ENCODE results near the gene PRDM13.

DNA sequence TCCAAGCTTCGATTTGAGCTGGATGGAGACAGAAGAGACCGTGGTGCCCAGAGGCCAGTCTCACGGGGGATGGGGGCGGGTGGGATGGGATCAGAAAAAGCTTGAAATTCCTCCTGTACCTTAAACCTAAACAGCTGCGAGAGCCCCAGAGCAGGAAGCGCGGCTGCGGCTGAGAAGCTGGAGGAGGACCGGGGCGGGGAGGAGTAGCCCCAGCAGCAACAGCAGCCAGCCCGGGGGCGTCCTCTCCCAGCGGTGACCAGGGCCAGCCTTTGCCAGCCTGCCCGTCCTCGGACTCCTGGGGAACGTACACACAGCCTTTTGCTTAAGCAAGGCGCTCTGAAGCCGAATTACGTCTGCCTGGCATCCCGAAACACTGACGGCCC is 17.4 kb upstream of the PRDM13 start:
- TF ChIP-seq TAF1 (IDR thresholded peaks at IDR 0.05; ENCODE audit: low read depth) (no peak), TEAD4 (IDR thresholded peaks at IDR 0.05) (no peak), CREB1 (IDR thresholded peaks at IDR 0.05; ENCODE audit: low read depth) (no peak), EGR1 (IDR thresholded peaks at IDR 0.05) (no peak), EP300 (IDR thresholded peaks at IDR 0.05; ENCODE audit: borderline replicate concordance) (no peak), TCF12 (IDR thresholded peaks at IDR 0.05; ENCODE audit: low read depth) (no peak), YY1 (IDR thresholded peaks at IDR 0.05; ENCODE audit: low read depth) (no peak), ZBTB7A (IDR thresholded peaks at IDR 0.05; ENCODE audit: low read depth) (no peak), RAD21 (IDR thresholded peaks at IDR 0.05; ENCODE audit: low read depth) (no peak), FOXM1 (IDR thresholded peaks at IDR 0.05; ENCODE audit: borderline replicate concordance, low read depth) (no peak)
- TF ChIP-seq, protein P1, sequence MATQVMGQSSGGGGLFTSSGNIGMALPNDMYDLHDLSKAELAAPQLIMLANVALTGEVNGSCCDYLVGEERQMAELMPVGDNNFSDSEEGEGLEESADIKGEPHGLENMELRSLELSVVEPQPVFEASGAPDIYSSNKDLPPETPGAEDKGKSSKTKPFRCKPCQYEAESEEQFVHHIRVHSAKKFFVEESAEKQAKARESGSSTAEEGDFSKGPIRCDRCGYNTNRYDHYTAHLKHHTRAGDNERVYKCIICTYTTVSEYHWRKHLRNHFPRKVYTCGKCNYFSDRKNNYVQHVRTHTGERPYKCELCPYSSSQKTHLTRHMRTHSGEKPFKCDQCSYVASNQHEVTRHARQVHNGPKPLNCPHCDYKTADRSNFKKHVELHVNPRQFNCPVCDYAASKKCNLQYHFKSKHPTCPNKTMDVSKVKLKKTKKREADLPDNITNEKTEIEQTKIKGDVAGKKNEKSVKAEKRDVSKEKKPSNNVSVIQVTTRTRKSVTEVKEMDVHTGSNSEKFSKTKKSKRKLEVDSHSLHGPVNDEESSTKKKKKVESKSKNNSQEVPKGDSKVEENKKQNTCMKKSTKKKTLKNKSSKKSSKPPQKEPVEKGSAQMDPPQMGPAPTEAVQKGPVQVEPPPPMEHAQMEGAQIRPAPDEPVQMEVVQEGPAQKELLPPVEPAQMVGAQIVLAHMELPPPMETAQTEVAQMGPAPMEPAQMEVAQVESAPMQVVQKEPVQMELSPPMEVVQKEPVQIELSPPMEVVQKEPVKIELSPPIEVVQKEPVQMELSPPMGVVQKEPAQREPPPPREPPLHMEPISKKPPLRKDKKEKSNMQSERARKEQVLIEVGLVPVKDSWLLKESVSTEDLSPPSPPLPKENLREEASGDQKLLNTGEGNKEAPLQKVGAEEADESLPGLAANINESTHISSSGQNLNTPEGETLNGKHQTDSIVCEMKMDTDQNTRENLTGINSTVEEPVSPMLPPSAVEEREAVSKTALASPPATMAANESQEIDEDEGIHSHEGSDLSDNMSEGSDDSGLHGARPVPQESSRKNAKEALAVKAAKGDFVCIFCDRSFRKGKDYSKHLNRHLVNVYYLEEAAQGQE (IDR thresholded peaks at IDR 0.05; ENCODE audit: low read depth) = no peak
- TF ChIP-seq, protein P2, sequence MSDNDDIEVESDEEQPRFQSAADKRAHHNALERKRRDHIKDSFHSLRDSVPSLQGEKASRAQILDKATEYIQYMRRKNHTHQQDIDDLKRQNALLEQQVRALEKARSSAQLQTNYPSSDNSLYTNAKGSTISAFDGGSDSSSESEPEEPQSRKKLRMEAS (IDR thresholded peaks at IDR 0.05) = no peak

Measured in Ishikawa (cell line).